ENCODE results near the gene PACRG.
"Not testable (repeated sequence)": the region's sequence is repeated elsewhere in the genome, so short reads cannot be mapped to it uniquely, and the experiment has no call there.

The PACRG gene

DNA sequence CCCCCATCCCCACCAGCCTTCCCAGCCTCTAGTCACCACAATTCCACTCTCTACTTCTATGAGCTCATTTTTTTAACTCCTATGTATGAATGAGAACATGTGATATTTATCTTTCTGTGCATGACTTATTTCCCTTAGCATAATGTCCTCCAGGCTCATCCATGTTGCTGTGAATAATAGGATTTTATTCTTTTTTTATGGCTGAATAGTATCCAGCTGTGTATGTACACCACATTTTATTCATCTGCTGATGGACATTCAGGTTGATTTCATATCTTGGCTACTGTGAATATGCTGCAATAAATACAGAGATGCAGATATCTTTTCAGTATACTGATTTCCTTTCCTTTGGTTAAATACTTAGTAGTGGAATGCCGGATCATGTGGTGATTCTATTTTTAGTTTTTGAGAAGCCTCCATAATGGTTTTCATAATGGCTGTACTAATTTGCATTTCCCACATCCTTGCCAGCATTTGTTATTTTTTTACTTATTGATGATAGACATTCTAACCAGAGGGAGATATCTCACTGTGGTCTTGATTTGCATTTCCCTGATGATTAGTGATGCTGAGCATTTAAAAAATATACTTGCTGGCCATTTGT, 194.9 kb downstream of the PACRG start:
- DNase-seq (ENCODE audit: low read depth in 2 of 3, low spot score in 1 of 3) = no peak

DNA sequence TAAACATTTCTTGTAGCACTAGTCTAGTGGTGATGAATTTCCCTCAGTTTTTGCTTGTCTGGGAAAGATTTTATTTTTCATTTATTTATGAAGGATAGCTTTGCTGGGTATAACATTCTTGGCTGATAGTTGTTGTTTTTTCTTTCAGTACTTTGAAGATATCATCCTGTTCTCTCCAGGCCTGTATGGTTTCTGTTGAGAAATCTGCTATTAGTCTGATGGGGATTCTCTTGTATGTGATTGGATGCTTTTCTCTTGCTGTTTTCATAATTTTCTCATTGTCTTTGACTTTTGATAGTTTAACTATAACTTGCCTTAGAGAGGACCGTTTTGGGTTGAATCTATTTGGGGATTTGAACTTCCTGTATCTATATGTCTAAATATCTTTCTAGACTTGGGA, 207.1 kb downstream of the PACRG start:
- no peak for DNase-seq (ENCODE audit: low read depth in 2 of 3, low spot score in 1 of 3)

DNA sequence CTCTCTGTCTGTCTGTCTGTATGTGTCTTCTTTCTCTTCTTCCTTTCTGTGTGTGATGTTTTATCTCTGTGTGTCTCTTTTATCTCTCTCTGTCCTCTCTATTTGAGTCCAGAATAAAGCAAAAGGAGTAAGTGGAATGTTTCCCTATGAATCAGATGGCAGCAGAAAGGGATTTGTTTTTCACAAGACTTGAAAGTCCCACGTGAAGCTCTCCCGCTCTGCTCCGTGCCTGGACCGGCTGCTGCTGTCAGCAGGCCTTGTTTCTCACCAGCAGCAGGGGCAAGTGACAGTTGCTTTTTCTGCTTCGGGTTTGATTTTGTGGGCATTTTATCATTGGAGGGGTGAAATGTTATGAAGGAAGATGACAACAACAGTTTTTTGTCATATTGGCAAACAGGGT, 212.7 kb downstream of the PACRG start:
- no peak for DNase-seq (ENCODE audit: low read depth in 2 of 3, low spot score in 1 of 3)

DNA sequence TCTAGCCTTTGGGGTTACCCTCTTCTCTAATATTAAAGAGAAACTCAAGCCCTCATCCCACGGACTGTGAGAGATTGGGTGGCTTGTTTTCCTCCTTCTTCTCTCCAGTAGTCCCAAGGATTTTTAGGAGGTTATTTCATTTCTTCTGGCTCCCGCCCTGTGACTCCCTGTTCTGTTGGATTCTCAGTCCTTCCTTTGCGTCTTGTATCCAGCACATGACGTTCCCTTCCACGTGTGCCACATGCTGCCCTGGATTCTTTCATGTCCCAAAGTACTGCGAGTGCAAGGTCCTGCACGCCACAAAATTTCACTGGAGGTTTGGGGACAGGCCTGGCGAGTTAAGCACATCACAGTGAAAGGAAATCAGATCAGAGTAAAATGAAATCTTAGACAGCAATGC, 213.4 kb downstream of the PACRG start:
- DNase-seq (ENCODE audit: low read depth in 2 of 3, low spot score in 1 of 3) = no peak

DNA sequence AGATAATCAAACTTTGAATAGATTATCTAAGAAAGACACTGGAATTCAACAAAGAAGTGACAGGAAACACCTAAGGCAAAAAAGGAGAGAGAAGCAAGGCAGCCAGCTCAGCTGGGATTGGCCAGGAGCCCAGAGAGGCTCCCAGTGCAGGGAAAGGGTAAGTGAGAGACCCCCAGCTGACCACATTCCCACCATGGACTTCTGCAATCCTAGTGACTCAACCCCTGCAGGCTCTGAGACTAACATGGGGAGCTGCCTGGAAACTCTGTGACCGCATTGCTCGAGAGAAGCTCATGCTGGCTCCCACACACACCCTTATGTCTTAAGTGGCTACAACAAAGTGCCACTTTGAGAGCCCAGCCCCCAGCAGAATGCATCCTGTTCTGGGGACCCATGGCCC, 215.1 kb downstream of the PACRG start:
- no peak for DNase-seq (ENCODE audit: low read depth in 2 of 3, low spot score in 1 of 3)

DNA sequence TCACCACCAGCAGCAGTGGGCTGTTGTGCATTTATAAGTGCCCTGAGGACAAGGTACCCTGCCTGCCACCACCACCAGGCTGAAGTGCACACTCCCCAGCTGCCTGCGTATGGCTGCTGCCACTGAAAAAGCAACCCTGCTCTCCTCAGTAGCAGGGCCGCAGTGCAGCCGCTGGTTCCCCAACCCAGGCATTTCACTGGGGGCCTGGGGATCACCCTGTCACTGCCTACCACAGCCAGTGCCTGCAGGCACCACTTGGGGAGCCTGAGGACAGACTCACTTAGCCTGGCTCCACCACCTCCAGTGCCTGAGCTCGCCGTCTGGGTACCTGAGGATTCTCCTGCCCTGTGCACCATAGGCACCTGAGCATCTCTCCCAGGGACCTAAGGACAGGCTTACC, 215.6 kb downstream of the PACRG start:
- DNase-seq (ENCODE audit: low read depth in 2 of 3, low spot score in 1 of 3) = no peak

DNA sequence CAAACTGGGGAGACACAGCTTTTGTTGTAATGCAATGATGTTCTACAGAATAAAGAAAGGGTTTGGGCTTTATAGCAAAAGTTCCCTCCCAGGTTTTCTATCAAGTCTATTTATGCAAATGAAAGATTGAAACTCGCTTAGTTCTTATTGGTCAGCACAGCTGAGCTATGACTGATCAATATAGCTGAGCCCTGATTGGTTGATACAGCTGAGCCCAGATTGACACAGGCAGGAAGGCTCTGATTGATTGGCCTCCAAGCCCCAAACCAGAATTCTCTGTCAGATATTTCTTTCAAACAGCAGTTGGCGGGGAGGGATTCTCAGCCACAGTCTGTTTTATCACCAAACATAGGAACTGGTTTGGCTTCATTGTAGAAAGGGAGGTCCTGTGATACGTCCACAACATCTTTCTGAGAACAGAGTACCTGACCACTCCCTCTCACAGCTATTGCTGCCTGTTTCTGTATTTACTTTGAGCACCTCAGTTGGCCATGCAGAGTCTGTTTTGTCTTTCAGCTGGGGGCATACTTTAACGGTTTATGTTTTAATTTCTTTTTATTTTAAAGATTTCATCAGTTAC, 223.5 kb downstream of the PACRG start:
- DNase-seq (ENCODE audit: low read depth in 2 of 3, low spot score in 1 of 3) = no peak

DNA sequence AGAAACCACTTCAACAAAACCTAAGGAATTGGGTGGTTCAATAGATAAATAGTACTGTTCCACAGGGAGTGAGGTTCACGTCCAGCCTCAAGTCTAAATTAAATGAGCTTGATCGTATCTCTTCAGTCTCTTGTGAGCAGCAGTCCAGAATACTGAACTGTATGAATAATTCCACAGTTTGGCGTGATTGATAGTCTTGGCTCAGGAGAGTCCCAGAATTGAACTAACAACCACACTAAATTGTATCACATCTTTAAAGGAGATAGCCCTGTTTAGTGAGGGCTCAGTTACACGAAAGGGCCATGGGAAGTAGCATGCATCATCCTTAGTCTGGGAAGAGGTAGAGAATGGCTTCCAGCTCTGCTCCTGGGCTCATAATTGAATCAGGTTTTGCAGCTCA, 224.6 kb downstream of the PACRG start:
- no peak for DNase-seq (ENCODE audit: low read depth in 2 of 3, low spot score in 1 of 3)

DNA sequence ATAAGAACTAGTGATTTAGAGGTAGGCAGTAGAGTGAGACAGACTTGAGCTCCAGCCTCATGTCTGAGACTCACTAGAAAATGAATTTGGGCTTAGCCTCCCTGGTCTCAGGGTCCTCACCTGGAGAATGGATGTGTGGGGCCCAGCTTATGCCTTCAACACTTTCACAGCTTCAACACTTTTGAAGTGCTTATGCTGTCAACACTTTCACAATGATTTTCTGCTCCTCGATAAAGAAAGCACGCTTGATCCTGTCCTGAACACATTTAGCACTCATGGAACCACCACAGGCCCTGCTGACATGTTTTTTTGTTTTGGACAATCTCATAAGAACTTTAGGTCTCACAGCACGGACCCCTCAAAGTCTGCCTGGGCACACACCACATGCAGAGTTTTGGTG, 229.3 kb downstream of the PACRG start:
- no peak for DNase-seq (ENCODE audit: low read depth in 2 of 3, low spot score in 1 of 3)

DNA sequence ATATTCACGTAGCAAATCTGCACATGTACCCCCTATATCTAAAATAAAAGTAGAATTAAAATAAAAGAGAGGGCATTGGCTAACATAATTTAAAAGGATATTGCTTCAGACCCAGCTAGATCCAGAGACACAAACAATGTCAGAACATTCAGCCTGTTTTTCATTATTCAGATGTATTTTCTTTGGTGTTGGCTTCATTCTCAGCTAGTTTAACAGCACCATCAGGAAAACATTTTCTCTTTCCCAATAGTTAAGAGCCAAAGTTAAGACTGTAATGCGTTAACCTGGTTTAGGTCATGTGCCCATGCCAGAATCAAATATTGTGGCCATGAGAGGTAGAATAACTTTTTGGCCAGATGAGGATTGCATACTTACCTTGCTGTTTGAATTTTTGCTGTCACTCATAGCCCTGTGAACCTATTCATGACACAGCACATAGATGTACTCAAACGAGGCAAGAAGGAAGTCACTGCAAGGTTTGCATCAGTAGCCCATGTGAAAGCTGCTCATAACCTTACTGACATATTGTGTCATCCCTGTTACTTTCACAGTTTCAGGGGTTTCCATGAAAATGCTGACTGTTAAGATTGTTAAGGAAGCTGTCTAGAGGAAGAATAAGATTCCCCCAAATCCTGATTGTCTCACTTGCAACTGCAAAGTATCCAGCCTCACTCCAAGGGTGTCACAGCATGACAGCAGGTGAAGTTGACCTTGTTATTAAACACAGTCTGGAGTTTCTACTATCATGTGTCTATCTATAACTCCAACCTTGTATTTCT, 233.1 kb downstream of the PACRG start:
- DNase-seq (ENCODE audit: low read depth in 2 of 3, low spot score in 1 of 3) = no peak

DNA sequence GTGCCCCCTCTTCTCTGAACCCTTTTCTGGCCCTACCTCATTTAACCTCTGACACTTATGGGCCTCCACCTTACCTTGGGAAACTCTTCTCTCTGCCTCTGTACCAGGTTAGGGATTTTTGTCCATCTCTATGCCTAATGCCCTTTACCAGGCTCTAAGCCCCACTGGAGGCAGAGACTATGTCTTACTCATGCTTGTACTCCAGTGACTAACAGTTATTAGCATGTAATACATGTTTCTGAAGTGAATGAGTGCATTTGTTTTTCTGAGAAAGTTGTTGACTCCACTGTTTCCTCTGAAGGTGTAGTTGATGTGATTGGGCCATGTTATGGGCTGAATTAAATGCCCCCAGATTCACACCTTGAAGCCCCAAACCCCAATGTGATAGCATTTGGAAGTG, 234.3 kb downstream of the PACRG start:
- DNase-seq (ENCODE audit: low read depth in 2 of 3, low spot score in 1 of 3) = no peak

DNA sequence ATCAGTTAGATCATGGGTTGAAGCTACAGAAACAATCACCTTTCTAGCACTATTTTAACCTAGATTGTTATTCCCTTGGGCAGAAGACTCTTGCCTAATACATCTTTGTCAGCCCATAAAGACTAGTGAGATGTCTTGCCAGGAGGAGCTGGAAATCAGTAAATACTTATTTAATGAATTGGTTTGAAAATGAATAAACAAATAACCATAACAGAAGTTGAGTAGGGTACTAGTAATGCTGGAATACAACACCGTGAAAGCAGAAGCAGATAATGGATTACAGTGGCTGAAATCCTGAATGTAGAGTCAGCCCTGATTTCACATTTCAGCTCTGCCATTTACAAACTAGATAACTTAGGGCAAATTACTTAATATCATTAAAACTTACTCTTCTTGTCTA, 236.1 kb downstream of the PACRG start:
- no peak for DNase-seq (ENCODE audit: low read depth in 2 of 3, low spot score in 1 of 3)

DNA sequence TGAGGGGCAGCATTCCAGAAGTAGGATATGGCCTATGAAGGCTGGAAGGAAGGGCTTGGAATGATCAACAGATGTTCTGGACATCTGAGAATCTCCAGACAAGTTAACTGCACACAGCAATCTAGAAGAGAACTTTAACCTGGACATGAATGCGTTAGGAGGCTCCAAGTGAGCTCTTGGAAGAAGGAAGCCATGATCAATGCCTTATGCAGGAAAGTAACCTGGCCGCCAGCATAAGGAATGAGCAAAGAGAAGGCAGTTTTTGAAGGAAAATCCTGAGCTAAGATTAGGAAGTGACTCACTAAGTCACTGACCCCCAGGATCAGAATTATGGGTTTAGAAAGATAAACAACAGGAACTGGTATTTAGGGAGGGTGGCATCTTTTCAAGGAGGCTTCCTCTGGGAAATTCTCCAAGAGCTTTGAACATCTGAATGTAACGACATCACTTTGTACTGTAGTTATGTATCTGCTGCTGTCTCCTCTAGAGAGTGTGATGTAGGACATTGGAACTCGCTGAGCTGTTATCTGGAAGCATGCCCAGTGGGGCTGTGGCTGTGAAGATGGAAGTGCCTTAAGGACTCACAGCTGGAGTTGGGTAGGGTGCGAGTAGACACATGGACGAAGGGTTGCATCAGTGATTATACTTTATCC, 236.8 kb downstream of the PACRG start:
- no peak for DNase-seq (ENCODE audit: low read depth in 2 of 3, low spot score in 1 of 3)

DNA sequence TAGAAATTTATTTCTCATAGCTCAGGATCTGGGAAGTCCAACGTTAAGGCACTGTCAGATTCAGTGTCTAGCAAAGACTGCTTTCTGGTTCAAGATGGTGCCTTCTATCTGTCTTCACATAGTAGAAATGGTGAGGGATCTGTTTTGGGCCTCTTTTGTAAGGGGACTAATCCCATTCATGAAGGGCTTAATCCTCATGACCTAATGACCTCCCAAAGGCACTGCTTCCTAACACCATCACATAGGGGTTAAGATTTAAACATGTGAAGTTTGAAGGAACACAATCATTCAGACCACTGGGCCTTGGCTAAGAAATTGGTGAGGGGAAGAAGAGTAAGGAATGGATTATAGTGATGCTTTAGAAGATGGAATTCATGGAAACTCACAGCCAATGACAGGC, 237.6 kb downstream of the PACRG start:
- no peak for DNase-seq (ENCODE audit: low read depth in 2 of 3, low spot score in 1 of 3)

DNA sequence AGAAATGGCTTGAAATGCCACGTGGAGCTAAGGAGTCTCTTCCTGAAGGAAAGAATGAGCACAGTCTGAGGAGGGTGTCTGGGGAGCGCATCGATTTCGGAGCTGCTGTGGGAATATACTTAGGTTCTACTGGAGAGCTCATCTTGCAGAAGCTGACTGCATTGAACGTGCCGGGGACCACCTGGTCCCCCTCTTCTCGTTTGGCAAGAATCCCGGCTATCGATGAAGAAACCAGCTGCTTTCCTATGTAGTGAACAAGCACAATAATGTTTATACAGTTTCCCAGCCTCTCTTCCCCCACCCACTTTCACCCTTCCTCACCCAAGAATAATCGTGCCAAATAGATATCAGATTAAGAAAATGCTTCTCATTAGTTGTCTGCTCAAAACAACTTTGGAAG, 242.5 kb downstream of the PACRG start:
- DNase-seq (ENCODE audit: low read depth in 2 of 3, low spot score in 1 of 3) = no peak

DNA sequence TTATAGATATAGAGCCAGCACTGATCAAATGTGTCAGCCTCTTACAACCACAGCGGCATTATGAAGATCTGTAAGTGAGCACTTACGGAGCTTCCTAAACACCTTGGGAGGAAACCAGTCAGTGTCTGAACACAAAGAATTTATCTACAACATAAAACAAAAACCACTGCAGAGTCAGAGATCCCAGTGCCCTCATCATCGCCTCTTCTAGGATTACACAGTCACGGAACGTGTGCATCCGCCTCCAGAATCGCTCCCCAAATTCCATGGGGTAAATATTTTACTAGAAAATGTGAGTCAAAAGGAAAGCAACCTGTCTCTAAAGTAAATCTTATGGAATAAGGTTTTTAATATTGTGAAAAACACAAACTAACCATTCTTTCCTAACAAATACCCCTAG, 243.6 kb downstream of the PACRG start:
- no peak for DNase-seq (ENCODE audit: low read depth in 2 of 3, low spot score in 1 of 3)

DNA sequence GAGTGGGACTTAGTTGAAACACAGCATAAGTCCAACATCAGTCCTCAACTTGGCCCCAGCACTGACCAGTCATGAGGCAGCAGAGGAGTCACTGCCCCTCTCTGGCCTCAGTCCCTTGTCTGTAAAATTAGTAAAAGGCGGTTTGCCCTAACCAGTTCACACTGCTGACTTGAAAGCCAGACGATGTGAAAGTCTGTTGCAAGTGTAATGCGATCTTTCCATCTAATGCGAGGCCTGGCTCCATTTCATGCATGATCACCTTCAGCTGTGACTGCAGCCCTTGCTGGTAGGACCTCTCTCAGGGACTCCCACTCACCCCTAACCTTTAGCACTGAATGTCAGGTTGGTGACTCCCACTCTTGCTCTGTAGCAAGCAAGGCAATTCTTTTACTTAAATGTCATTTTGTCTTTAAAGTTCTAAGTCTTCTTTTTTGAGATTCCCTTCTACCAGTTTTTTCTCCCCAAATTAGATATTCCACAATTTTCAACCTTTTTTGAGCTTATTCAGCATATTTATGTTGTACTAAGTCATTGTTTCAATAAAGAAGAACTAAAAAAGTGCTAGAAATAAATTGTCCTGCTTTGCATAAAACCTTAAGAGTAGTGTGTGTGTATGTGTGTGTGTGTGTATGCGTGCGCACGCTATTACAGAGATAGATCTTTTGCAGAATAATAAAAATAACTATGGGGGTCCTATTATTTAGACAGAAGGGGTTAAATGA, 245.5 kb downstream of the PACRG start:
- DNase-seq (ENCODE audit: low read depth in 2 of 3, low spot score in 1 of 3) = no peak

DNA sequence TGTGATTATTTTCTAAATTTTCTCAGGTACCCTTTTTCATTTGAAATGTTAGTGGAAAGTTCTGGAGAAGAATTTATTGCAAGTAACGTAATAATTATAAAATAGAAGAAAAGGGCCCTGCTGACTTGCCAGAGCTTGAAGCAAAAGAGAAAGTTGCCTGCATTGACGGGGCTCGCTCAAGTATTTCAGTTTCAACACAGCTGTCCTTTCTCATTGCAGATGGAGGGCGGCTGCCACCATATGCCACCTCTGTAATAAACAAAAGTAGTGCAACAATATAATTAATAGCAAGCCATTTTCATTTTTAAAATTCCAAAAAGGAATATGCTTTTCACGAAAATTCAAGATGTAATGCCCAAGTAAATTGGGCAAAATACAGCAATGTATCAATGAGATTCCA, 246.2 kb downstream of the PACRG start:
- DNase-seq (ENCODE audit: low read depth in 2 of 3, low spot score in 1 of 3) = no peak

DNA sequence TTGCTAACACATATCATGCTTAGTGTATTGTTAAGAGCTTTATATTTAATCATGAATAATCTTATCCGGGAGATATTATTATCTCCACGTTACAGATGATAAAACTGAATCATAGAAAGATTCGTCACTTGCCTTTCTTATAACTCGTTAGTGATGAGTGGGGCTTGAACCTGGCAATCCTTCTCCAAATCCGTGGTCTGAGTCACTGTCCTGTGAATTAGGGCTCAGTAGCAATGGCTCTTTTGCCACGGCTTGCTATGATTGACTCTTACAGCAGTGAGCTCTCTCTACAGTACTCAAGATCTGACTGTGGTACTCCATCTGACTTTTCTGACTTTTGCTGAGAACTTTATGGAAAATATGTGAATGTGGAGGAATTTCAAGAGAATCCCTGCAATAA, 246.9 kb downstream of the PACRG start:
- no peak for DNase-seq (ENCODE audit: low read depth in 2 of 3, low spot score in 1 of 3)

DNA sequence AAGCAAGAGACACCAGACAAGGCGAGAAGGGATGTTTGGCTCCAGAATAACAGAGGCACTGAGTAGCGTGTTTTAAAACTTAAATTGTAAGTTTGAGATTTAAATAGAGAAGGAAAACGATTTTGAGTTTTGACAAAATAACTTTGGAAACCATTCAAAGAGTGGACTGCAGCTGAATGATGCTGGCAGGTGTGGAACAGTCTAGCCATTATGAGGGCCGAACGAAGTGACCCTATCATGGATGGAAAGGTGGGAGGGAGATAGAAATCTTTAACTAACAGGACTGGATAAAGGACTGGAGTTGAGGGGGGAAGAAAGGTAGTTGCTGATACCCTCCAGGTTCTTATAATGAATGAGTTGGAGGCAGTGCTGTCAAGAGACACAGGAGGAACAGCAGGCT, 248.4 kb downstream of the PACRG start:
- no peak for DNase-seq (ENCODE audit: low read depth in 2 of 3, low spot score in 1 of 3)

DNA sequence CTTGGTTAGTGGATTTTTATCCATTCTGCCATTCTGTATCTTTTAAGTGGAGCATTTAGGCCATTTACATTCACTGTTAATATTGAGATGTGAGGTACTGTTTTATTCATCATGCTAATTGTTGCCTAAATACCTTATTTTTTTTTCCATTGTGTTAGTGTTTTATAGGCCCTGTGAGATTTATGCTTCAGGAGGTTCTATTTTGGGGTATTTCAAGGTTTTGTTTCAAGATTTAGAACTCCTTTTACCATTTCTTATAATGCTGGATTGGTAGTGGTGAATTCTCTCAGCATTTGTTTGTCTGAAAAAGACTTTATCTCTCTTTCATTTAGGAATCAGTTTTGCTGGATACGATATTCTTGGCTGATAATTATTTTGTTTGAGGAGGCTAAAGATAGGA, 255.5 kb downstream of the PACRG start:
- not testable (repeated sequence) for DNase-seq (ENCODE audit: low read depth in 2 of 3, low spot score in 1 of 3)

DNA sequence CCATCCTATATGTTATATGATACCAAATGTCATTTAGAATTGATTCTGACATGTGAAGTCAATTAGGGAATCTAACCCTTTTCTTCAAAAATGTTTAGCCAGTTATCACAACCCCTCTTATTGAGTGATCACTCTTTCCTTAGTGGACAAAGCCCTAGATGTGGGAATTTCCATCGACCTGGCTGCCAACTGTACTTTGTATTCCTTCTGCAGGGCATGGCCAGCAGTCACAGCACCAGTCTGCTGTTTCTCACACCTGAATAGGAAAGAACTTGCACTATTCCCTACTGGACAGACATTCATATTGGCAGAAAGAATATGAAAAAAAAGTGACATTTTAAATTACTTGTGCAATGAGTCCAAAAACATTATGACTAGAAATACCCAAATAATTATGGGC, 271.0 kb downstream of the PACRG start:
- no peak for DNase-seq (ENCODE audit: low read depth in 2 of 3, low spot score in 1 of 3)
